Gastrocnemius medialis (tissue), 4 donors: ENCODE measurements around the gene WDR72.

Experiments used
- CTCF ChIP-seq, 5 experiments: fragments of 450-650 bp in 3 of 5; fragments of 200-600 bp in 2 of 5; sonication (generic) in 2 of 5; IDR thresholded peaks in 4 of 5; conservative IDR thresholded peaks in 1 of 5; 1 replicate in 4 of 5; 2 replicates in 1 of 5; pipeline ENCODE4 v1.5.1; 2016 to 2019; ENCODE audit warnings: antibody characterized with exemption in 5 of 5, mild to moderate bottlenecking in 3 of 5, moderate library complexity in 3 of 5
- POLR2A ChIP-seq, 2 donors: fragments of 450-650 bp; IDR thresholded peaks; one replicate each; pipeline ENCODE4 v1.6.1; 2017; ENCODE audit warnings: antibody characterized with exemption in 2 of 2, mild to moderate bottlenecking in 2 of 2, moderate library complexity in 2 of 2

GRCh38 chr15:53670701-53671100, 88.8 kb downstream of the WDR72 start:
- TF ChIP-seq CTCF (IDR thresholded peaks at IDR 0.05 in 4 of 5, conservative IDR thresholded peaks at IDR 0.05 in 1 of 5) = no peak
- no peak for TF ChIP-seq POLR2A (IDR thresholded peaks at IDR 0.05)
